Loucy (cell line): Measurements from ENCODE around the gene HAUS8.

Source experiments
- CTCF ChIP-seq: fragments of 200-600 bp; sonication (generic); conservative IDR thresholded peaks from 2 replicates; pipeline ENCODE4 v1.5.1; 2014; ENCODE audit warnings: mild to moderate bottlenecking, antibody characterized with exemption, low read length
- EZH2phosphoT487 ChIP-seq: fragments of 200-600 bp; IDR thresholded peaks from 2 replicates; pipeline ENCODE4 v1.6.1; 2018; ENCODE audit warnings: antibody characterized with exemption, mild to moderate bottlenecking, moderate library complexity, borderline replicate concordance

GRCh38 chr19:17111766-17112165 lies 36.5 kb upstream of the HAUS8 start:
- TF ChIP-seq CTCF (no peak), EZH2phosphoT487 (no peak)
